Prostate gland (tissue), 2 donors: ENCODE data around the gene ROR1.

ENCODE experiments used
- POLR2A ChIP-seq: fragments of 450-650 bp; IDR thresholded peaks from one replicate; pipeline ENCODE4 v1.6.1; 2016; ENCODE audit warnings: antibody characterized with exemption, mild to moderate bottlenecking
- POLR2AphosphoS5 ChIP-seq: sonication (generic); formaldehyde crosslinking; IDR thresholded peaks from one replicate; pipeline ENCODE4 v1.6.1; 2017; ENCODE audit warnings: antibody characterized with exemption
- TF ChIP-seq, protein P1 (sequence below), 4 experiments: fragments of 200-600 bp in 2 of 4; fragments of 450-650 bp in 2 of 4; sonication (generic) in 2 of 4; IDR thresholded peaks; 1 replicate in 3 of 4; 2 replicates in 1 of 4; pipeline ENCODE4 v1.5.1; 2016 to 2019; ENCODE audit warnings: antibody characterized with exemption in 4 of 4, mild to moderate bottlenecking in 2 of 4, moderate library complexity in 2 of 4

DNA sequence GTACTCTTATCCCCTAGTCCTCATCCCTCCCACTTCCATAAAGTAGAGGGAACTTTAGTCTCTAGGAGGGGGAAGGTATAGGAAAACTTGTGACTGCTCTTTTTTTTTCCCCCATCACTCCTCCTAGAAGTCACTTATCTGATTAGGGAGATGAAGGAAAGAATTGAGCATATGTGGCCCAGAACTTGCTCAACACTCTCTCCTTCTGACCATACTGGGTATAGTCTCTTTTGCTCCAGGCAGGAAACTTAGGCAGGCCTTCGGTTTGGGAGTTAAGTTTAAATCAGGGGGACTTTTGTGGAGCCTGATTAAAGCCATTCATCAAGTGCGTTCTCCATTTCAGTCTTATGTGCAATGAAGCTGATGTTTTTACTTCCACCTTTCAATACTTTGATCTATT lies 435.4 kb downstream of the ROR1 start:
- TF ChIP-seq, protein P1, sequence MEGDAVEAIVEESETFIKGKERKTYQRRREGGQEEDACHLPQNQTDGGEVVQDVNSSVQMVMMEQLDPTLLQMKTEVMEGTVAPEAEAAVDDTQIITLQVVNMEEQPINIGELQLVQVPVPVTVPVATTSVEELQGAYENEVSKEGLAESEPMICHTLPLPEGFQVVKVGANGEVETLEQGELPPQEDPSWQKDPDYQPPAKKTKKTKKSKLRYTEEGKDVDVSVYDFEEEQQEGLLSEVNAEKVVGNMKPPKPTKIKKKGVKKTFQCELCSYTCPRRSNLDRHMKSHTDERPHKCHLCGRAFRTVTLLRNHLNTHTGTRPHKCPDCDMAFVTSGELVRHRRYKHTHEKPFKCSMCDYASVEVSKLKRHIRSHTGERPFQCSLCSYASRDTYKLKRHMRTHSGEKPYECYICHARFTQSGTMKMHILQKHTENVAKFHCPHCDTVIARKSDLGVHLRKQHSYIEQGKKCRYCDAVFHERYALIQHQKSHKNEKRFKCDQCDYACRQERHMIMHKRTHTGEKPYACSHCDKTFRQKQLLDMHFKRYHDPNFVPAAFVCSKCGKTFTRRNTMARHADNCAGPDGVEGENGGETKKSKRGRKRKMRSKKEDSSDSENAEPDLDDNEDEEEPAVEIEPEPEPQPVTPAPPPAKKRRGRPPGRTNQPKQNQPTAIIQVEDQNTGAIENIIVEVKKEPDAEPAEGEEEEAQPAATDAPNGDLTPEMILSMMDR (IDR thresholded peaks at IDR 0.05): no peak
- TF ChIP-seq POLR2A (no peak), POLR2AphosphoS5 (no peak)
